HEK293T (cell line): ENCODE data around the gene HDAC6.

Source experiments
- CTCF ChIA-PET: fragments of 350-600 bp; formaldehyde crosslinking; extraction: SDS; loops from one replicate; lab custom pipeline; 2021; ENCODE audit warnings: antibody characterized with exemption, inconsistent platforms; lab: Yijun Ruan, JAX
- POLR2A ChIA-PET: fragments of 350-600 bp; formaldehyde crosslinking; extraction: SDS; loops from one replicate; lab custom pipeline; 2020; ENCODE audit warnings: antibody characterized with exemption, inconsistent platforms; lab: Yijun Ruan, JAX
- DNase-seq: peaks from one replicate; pipeline ENCODE4 v3.0.0; 2012; ENCODE audit warnings: mixed read lengths; ENCODE audit errors: extremely low spot score
- ARNT ChIP-seq: fragments of 450-650 bp; IDR thresholded peaks from 2 replicates; pipeline ENCODE4 v1.6.1; 2017; ENCODE audit warnings: mild to moderate bottlenecking
- BHLHE40 ChIP-seq: fragments of 450-650 bp; IDR thresholded peaks from 2 replicates; pipeline ENCODE4 v1.6.1; 2016; ENCODE audit warnings: mild to moderate bottlenecking, moderate library complexity, borderline replicate concordance
- CTBP1 ChIP-seq: fragments of 450-650 bp; IDR thresholded peaks from 2 replicates; pipeline ENCODE4 v1.6.1; 2016; ENCODE audit warnings: borderline replicate concordance
- ELF4 ChIP-seq: fragments of 450-650 bp; IDR thresholded peaks from 2 replicates; pipeline ENCODE4 v1.6.1; 2017; ENCODE audit warnings: antibody characterized with exemption
- FOXA1 ChIP-seq: fragments of 450-650 bp; IDR thresholded peaks from 2 replicates; pipeline ENCODE4 v1.6.1; 2016; ENCODE audit warnings: mild to moderate bottlenecking
- FOXK2 ChIP-seq: fragments of 450-650 bp; IDR thresholded peaks from 2 replicates; pipeline ENCODE4 v1.6.1; 2016; ENCODE audit warnings: mild to moderate bottlenecking
- FOXM1 ChIP-seq: fragments of 450-650 bp; IDR thresholded peaks from 2 replicates; pipeline ENCODE4 v1.6.1; 2017; ENCODE audit warnings: mild to moderate bottlenecking, borderline replicate concordance
- HDGF ChIP-seq: fragments of 450-650 bp; IDR thresholded peaks from 2 replicates; pipeline ENCODE4 v1.6.1; 2017; ENCODE audit warnings: antibody characterized with exemption, borderline replicate concordance
- L3MBTL2 ChIP-seq: fragments of 450-650 bp; conservative IDR thresholded peaks from 2 replicates; pipeline ENCODE4 v1.6.1; 2016; ENCODE audit warnings: mild to moderate bottlenecking
- LEF1 ChIP-seq: fragments of 450-650 bp; IDR thresholded peaks from 2 replicates; pipeline ENCODE4 v1.6.1; 2017; ENCODE audit warnings: mild to moderate bottlenecking, borderline replicate concordance
- NFRKB ChIP-seq: fragments of 450-650 bp; IDR thresholded peaks from 2 replicates; pipeline ENCODE4 v1.6.1; 2016; ENCODE audit warnings: mild to moderate bottlenecking, moderate library complexity
- PKNOX1 ChIP-seq: fragments of 450-650 bp; IDR thresholded peaks from 2 replicates; pipeline ENCODE4 v1.6.1; 2016
- SP1 ChIP-seq: fragments of 450-650 bp; IDR thresholded peaks from 2 replicates; pipeline ENCODE4 v1.6.1; 2017
- SUZ12 ChIP-seq: fragments of 450-650 bp; IDR thresholded peaks from 2 replicates; pipeline ENCODE4 v1.6.1; 2016; ENCODE audit warnings: mild to moderate bottlenecking
- TARDBP ChIP-seq: fragments of 450-650 bp; IDR thresholded peaks from 2 replicates; pipeline ENCODE4 v1.6.1; 2016
- ZNF384 ChIP-seq: fragments of 450-650 bp; IDR thresholded peaks from 2 replicates; pipeline ENCODE4 v1.6.1; 2016

HDAC6 gene

GRCh38 chrX:48801280-48802088 is at the start of gene HDAC6:
HDAC6 (plus strand) TSS chrX:48802067; CDS start chrX:48802693, 626 bp downstream.
- ChIA-PET CTCF (no interaction called here), POLR2A (interaction anchor here (0.6 to 2.1 kb wide), 9 partner anchors 9 to 118 kb away, joined by 3 to 20 read pairs (median 4); partner anchors contain the start of genes PCSK1N, PQBP1, SUV39H1 and TIMM17B)
- no peak for TF ChIP-seq FOXM1
- TF ChIP-seq L3MBTL2, result peak; percentile 55
- TF ChIP-seq SP1, result peak; percentile 54; the same call in 1 of the 2 replicates
- TF ChIP-seq SUZ12, result no peak
- TF ChIP-seq BHLHE40, result no peak
- no peak for TF ChIP-seq ELF4
- TF ChIP-seq TARDBP, result no peak
- TF ChIP-seq ZNF384, result no peak
- TF ChIP-seq FOXK2, result no peak
- no peak for TF ChIP-seq FOXA1
- TF ChIP-seq HDGF, result peak; percentile 89; the same call in 1 of the 2 replicates
- no peak for TF ChIP-seq CTBP1
- TF ChIP-seq PKNOX1, result no peak
- no peak for TF ChIP-seq ARNT
- no peak for TF ChIP-seq NFRKB
- no peak for TF ChIP-seq LEF1
- DNase-seq, result peak; percentile 89

GRCh38 chrX:48752498-48752897 is 49.4 kb upstream of the HDAC6 start:
- CTCF ChIA-PET, result no interaction called here
- POLR2A ChIA-PET, result no interaction called here
- DNase-seq, result no peak
- no peak for TF ChIP-seq ARNT
- no peak for TF ChIP-seq FOXA1
- TF ChIP-seq SP1, result no peak
- no peak for TF ChIP-seq TARDBP
- TF ChIP-seq FOXM1, result no peak
- TF ChIP-seq HDGF, result no peak
- no peak for TF ChIP-seq CTBP1
- no peak for TF ChIP-seq FOXK2
- TF ChIP-seq LEF1, result no peak
- no peak for TF ChIP-seq L3MBTL2
- TF ChIP-seq BHLHE40, result no peak
- TF ChIP-seq PKNOX1, result no peak
- TF ChIP-seq ELF4, result no peak
- TF ChIP-seq ZNF384, result no peak

- CTCF ChIA-PET, result no interaction called here
- POLR2A ChIA-PET, result no interaction called here
- no peak for DNase-seq
- TF ChIP-seq LEF1 (no peak), CTBP1 (no peak), SUZ12 (no peak)
These were observed 48.1 kb upstream of the HDAC6 start for GRCh38 chrX:48753708-48754228.

GRCh38 chrX:48754238-48754637 is 47.6 kb upstream of the HDAC6 start:
- ChIA-PET POLR2A (no interaction called here), CTCF (no interaction called here)
- TF ChIP-seq FOXA1 (no peak), HDGF (no peak), SUZ12 (no peak), LEF1 (no peak), ARNT (no peak), NFRKB (no peak), BHLHE40 (no peak), L3MBTL2 (no peak), FOXK2 (no peak), SP1 (no peak)
- no peak for DNase-seq

- CTCF ChIA-PET, result no interaction called here
- POLR2A ChIA-PET, result no interaction called here
- DNase-seq, result no peak
- TF ChIP-seq SUZ12, result no peak
- no peak for TF ChIP-seq SP1
- no peak for TF ChIP-seq FOXA1
- TF ChIP-seq FOXK2, result no peak
- TF ChIP-seq ARNT, result no peak
- TF ChIP-seq CTBP1, result no peak
- no peak for TF ChIP-seq L3MBTL2
- TF ChIP-seq TARDBP, result no peak
- TF ChIP-seq NFRKB, result no peak
- TF ChIP-seq HDGF, result no peak
- no peak for TF ChIP-seq FOXM1
- TF ChIP-seq ZNF384, result no peak
- TF ChIP-seq BHLHE40, result no peak
- no peak for TF ChIP-seq PKNOX1
- no peak for TF ChIP-seq LEF1
- TF ChIP-seq ELF4, result no peak
These were observed 40.0 kb upstream of the HDAC6 start, which contains the start of gene GLOD5 for GRCh38 chrX:48761674-48762471. GLOD5 (plus strand) TSS chrX:48761747; CDS start chrX:48761791, 44 bp downstream.

GRCh38 chrX:48769230-48769629 is 32.6 kb upstream of the HDAC6 start:
- DNase-seq, result no peak
- POLR2A ChIA-PET, result no interaction called here
- TF ChIP-seq L3MBTL2 (no peak), ARNT (no peak), FOXK2 (no peak), BHLHE40 (no peak), NFRKB (no peak), FOXM1 (no peak)
- CTCF ChIA-PET, result interaction anchor here (0.9 kb wide), 1 partner anchor 14 kb away, joined by 5 read pairs; no protein-coding TSS in a partner anchor
